Measurements from ENCODE around the gene CADPS2. TPM values are rescaled to one million over a fixed set of nuclear protein-coding genes. Genes with fewer than 3 reads are reported as not detected.

The CADPS2 gene
- total RNA-seq, 1 donor from 2014 or later: 8.8 TPM

DNA sequence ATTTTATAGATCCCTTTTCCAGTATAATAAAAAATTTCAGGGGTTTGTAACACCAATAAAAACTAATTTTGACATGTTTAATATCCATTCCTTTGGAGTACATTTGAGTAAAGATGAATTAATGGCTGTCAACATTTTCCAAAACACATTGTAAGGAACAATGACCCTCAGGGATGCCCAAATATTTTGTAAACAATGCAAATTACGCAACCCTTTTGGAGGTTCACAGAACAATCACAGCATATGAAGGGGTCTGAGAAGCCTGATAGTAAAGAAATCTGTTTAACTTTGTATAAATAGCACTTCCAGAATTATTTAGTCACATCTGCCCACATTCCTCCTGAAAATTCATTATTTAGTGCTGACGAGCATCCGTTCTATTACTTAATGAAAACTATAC lies 428.9 kb downstream of the CADPS2 start:
- Histone ChIP-seq H3K4me3 (ENCODE audit: low read depth, low read length) (no peak overlapping the region), H3K27me3 (ENCODE audit: control insufficient read depth, insufficient read depth, low read length) (no peaks in the 10 kb centered on the region), H3K36me3 (ENCODE audit: control insufficient read depth, insufficient read depth, low read length) (no peaks in the 10 kb centered on the region)
- DNase-seq (ENCODE audit: low read depth): no peak
- TF ChIP-seq, protein P1, sequence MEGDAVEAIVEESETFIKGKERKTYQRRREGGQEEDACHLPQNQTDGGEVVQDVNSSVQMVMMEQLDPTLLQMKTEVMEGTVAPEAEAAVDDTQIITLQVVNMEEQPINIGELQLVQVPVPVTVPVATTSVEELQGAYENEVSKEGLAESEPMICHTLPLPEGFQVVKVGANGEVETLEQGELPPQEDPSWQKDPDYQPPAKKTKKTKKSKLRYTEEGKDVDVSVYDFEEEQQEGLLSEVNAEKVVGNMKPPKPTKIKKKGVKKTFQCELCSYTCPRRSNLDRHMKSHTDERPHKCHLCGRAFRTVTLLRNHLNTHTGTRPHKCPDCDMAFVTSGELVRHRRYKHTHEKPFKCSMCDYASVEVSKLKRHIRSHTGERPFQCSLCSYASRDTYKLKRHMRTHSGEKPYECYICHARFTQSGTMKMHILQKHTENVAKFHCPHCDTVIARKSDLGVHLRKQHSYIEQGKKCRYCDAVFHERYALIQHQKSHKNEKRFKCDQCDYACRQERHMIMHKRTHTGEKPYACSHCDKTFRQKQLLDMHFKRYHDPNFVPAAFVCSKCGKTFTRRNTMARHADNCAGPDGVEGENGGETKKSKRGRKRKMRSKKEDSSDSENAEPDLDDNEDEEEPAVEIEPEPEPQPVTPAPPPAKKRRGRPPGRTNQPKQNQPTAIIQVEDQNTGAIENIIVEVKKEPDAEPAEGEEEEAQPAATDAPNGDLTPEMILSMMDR (IDR thresholded peaks at IDR 0.05; ENCODE audit: insufficient read depth, low read length, poor library complexity, severe bottlenecking): no peak

DNA sequence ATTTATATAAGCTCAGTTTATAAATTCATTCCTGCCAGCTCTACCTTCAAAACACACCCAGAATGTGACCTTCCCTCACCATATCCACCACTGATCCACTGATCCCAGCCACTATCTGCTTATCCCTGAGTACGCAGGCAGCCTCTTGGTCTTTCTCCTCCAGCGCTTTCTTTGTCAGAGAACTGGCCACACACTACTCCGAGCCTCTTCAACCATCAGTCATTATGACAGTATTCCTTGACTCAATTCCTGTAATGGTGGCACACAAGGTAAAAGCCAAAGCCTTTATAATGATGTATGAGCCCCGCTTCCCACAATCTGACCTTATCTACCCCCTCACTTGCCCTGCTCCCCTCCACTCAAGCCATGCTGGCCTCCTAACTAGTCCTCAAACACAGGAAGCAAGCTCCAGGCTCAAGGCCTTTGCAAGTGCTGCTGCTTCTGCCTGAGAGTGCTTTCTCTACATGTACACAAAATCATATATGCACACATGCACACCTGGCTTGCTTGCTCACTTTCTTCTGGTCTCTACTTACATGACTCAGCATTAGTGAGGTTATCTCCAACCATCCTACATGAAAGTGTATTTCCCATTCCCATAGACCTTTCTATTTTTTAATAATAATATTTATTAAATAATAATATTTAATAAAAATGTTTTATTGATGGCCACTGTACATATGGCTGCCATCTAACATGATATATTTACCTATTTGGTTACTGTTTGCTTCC lies 431.3 kb downstream of the CADPS2 start:
- Histone ChIP-seq H3K27me3 (ENCODE audit: control insufficient read depth, insufficient read depth, low read length) (no peaks in the 10 kb centered on the region), H3K4me3 (ENCODE audit: low read depth, low read length) (no peak overlapping the region), H3K36me3 (ENCODE audit: control insufficient read depth, insufficient read depth, low read length) (no peaks in the 10 kb centered on the region)
- TF ChIP-seq, protein P1 (IDR thresholded peaks at IDR 0.05; ENCODE audit: insufficient read depth, low read length, poor library complexity, severe bottlenecking): no peak
- DNase-seq (ENCODE audit: low read depth): no peak

DNA sequence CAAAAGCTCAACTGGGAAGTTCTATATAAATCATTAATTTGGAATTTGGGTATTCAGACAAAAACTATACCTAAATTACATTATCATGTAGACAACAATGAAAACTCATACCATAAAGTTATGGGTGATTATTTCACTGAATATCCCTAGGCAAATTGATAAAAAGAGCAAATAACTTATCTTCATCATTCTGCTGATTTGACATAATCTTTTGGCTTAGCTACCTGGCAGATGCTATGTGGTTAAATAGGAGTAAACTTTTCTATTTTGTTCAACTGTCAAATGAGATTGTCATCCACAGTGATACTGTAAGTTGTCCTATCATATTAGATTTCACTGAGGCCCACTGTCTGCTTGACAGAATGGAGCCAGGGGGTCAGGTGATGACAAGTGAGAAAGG lies 432.8 kb downstream of the CADPS2 start:
- H3K36me3 ChIP-seq (ENCODE audit: control insufficient read depth, insufficient read depth, low read length): no peaks in the 10 kb centered on the region
- H3K27me3 ChIP-seq (ENCODE audit: control insufficient read depth, insufficient read depth, low read length): no peaks in the 10 kb centered on the region
- DNase-seq (ENCODE audit: low read depth): no peak
- TF ChIP-seq, protein P1 (IDR thresholded peaks at IDR 0.05; ENCODE audit: insufficient read depth, low read length, poor library complexity, severe bottlenecking): no peak
- no peak overlapping the region for H3K4me3 ChIP-seq (ENCODE audit: low read depth, low read length)

DNA sequence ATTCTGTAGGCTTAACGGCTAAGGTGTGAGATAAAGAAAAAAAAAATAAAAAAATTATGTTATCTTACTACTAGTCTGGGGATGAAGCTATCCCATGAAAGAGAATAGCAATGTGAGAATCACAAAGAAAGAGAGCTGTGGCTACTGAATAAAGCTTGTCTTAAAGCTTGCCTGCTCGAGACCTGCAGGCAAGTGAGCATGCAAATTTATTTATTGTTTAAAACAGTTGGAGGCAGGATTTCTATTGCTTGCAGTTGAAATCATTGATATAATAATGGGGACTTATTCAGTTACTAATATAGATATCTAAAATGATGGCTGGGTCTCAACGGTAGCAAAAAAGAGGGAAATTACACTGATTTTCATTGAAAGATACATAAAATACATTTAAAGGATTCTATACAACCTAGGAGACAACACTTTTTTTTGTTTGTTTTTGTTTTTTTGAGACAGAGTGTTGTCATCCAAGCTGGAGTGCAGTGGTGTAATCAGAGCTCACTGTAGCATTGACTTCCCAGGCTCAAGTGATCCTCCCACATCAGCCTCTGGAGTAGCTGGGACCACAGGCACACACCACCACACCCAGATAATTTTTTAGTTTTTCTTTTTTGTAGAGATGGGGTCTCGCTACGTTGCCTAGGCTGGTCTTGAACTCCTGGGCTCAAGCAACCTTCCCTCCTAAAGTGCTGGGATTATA lies 437.2 kb downstream of the CADPS2 start:
- no peak for DNase-seq (ENCODE audit: low read depth)
- TF ChIP-seq, protein P1 (IDR thresholded peaks at IDR 0.05; ENCODE audit: insufficient read depth, low read length, poor library complexity, severe bottlenecking): no peak

DNA sequence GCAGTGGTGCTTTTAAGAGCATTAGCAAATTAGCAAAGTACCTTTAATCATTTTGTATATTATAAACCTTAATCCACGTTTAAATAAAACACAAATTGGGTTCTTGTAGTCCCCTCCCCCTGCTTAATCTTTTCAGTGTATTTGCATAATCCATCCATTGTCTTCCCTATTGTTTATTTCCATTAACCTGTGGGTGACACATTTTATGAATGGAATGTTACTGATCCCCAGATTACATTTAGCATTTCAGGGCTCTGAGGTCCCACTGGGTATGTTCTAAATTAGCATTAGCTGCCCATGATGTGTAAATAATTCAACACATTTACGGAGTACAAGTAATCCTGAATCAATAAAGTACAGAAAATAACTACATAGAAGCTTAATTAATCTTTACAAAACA lies 443.3 kb downstream of the CADPS2 start:
- TF ChIP-seq, protein P1 (IDR thresholded peaks at IDR 0.05; ENCODE audit: insufficient read depth, low read length, poor library complexity, severe bottlenecking): no peak
- no peak for DNase-seq (ENCODE audit: low read depth)
- H3K27me3 ChIP-seq (ENCODE audit: control insufficient read depth, insufficient read depth, low read length): no peaks in the 10 kb centered on the region
- H3K4me3 ChIP-seq (ENCODE audit: low read depth, low read length): no peak overlapping the region
- no peaks in the 10 kb centered on the region for H3K36me3 ChIP-seq (ENCODE audit: control insufficient read depth, insufficient read depth, low read length)

More for the DNA sequence above, 437.2 kb downstream of the CADPS2 start:
- no peak overlapping the region for H3K4me3 ChIP-seq (ENCODE audit: low read depth, low read length)
- H3K36me3 ChIP-seq (ENCODE audit: control insufficient read depth, insufficient read depth, low read length): no peaks in the 10 kb centered on the region
- no peaks in the 10 kb centered on the region for H3K27me3 ChIP-seq (ENCODE audit: control insufficient read depth, insufficient read depth, low read length)
